Karpas-422 (cell line): ENCODE measurements around the gene NISCH. TPM values are rescaled to one million over a fixed set of nuclear protein-coding genes. Genes with fewer than 3 reads are reported as not detected.
"Not testable (repeated sequence)": the region's sequence is repeated elsewhere in the genome, so short reads cannot be mapped to it uniquely, and the experiment has no call there.

ENCODE experiments used
- DNase-seq: peaks from one replicate; pipeline ENCODE4 v3.0.0-alpha.2; 2015
- H2AFZ ChIP-seq: fragments of 200-600 bp; sonication (generic); 2 replicates; pipeline ENCODE4 v1.6.1; 2014; ENCODE audit warnings: antibody characterized with exemption, low read length, mixed read lengths
- H3K27ac ChIP-seq: fragments of 200-600 bp; sonication (generic); 2 replicates; pipeline ENCODE4 v1.5.1; 2014; ENCODE audit warnings: mild to moderate bottlenecking, low read length, moderate library complexity
- H3K27me3 ChIP-seq: fragments of 200-600 bp; sonication (generic); 2 replicates; pipeline ENCODE4 v1.6.1; 2014; ENCODE audit warnings: low read length, mixed read lengths
- H3K36me3 ChIP-seq: fragments of 200-600 bp; sonication (generic); 2 replicates; pipeline ENCODE4 v1.6.1; 2014; ENCODE audit warnings: low read length, mixed read lengths; ENCODE audit not compliant: insufficient read depth
- H3K4me1 ChIP-seq: fragments of 200-600 bp; sonication (generic); 2 replicates; pipeline ENCODE4 v1.6.1; 2014; ENCODE audit warnings: mild to moderate bottlenecking, low read length, mixed read lengths
- H3K4me2 ChIP-seq: fragments of 200-600 bp; sonication (generic); 2 replicates; pipeline ENCODE4 v1.6.1; 2014; ENCODE audit warnings: low read length, low read depth, mild to moderate bottlenecking; ENCODE audit not compliant: poor library complexity, severe bottlenecking
- H3K4me3 ChIP-seq: fragments of 200-600 bp; sonication (generic); 2 replicates; pipeline ENCODE4 v1.5.1; 2014; ENCODE audit warnings: mild to moderate bottlenecking, antibody characterized with exemption, low read length, mixed read lengths
- H3K79me2 ChIP-seq: fragments of 200-600 bp; sonication (generic); 2 replicates; pipeline ENCODE4 v1.6.1; 2014; ENCODE audit warnings: mild to moderate bottlenecking, low read length, mixed read lengths
- H3K9ac ChIP-seq: fragments of 200-600 bp; sonication (generic); 2 replicates; pipeline ENCODE4 v1.6.0; 2014; ENCODE audit warnings: low read length
- H3K9me2 ChIP-seq: fragments of 200-600 bp; sonication (generic), shearing (Covaris generic); replicated peaks from 2 replicates; pipeline ENCODE4 v1.6.0; 2014; ENCODE audit warnings: mild to moderate bottlenecking, low read length, moderate library complexity; ENCODE audit not compliant: insufficient read depth
- H3K9me3 ChIP-seq: fragments of 300-700, 200-600 bp; sonication (generic); 2 replicates; pipeline ENCODE4 v1.6.1; 2014; ENCODE audit warnings: low read length, mixed read lengths
- H4K20me1 ChIP-seq: fragments of 200-600 bp; sonication (generic); 2 replicates; pipeline ENCODE4 v1.6.1; 2014; ENCODE audit warnings: mild to moderate bottlenecking, antibody characterized with exemption, low read length, low read depth; ENCODE audit not compliant: insufficient read depth
- total RNA-seq: library from RNA; depleted of rRNA; stranded (reverse); fragments of >200 nt; shearing (Covaris generic); gene quantifications from 2 replicates; pipeline ENCODE4 v1.2.3, GENCODE V29; 2014; ENCODE audit warnings: low replicate concordance

Gene NISCH
- total RNA-seq, 1 experiment from 2014 or later: 44.2 TPM

- no peak overlapping the region for H3K9ac ChIP-seq
- H3K4me2 ChIP-seq: no peak overlapping the region
- no peaks in the 10 kb centered on the region for H3K36me3 ChIP-seq
- H3K27me3 ChIP-seq: no peaks in the 10 kb centered on the region
- H2AFZ ChIP-seq: no peak overlapping the region
- no peaks in the 10 kb centered on the region for H3K9me3 ChIP-seq
- no peak for DNase-seq
- H4K20me1 ChIP-seq: no peaks in the 10 kb centered on the region
- H3K27ac ChIP-seq: no peak overlapping the region
- no peaks in the 10 kb centered on the region for H3K4me1 ChIP-seq
- H3K9me2 ChIP-seq: no peaks in the 10 kb centered on the region
- H3K79me2 ChIP-seq: no peaks in the 10 kb centered on the region
- H3K4me3 ChIP-seq: no peak overlapping the region
Observed at GRCh38 chr3:52524258-52524751, 68.9 kb downstream of the NISCH start.

- Histone ChIP-seq H3K4me2 (no peak overlapping the region), H3K36me3 (no peaks in the 10 kb centered on the region)
- DNase-seq: no peak
Observed at GRCh38 chr3:52524752-52525679, 69.6 kb downstream of the NISCH start.

GRCh38 chr3:52525680-52526561 lies 70.5 kb downstream of the NISCH start:
- DNase-seq: no peak
- H2AFZ ChIP-seq: no peak overlapping the region
- H3K9ac ChIP-seq: no peak overlapping the region
- H3K79me2 ChIP-seq: peaks cover 6% of the 10 kb centered on the region
- no peak overlapping the region for H3K4me3 ChIP-seq
- H3K4me1 ChIP-seq: no peaks in the 10 kb centered on the region
- no peak overlapping the region for H3K27ac ChIP-seq
- H3K9me2 ChIP-seq: no peaks in the 10 kb centered on the region
- no peaks in the 10 kb centered on the region for H3K9me3 ChIP-seq
- H3K27me3 ChIP-seq: no peaks in the 10 kb centered on the region
- H3K36me3 ChIP-seq: no peaks in the 10 kb centered on the region
- H3K4me2 ChIP-seq: no peak overlapping the region
- no peaks in the 10 kb centered on the region for H4K20me1 ChIP-seq

More at GRCh38 chr3:52524752-52525679, 69.6 kb downstream of the NISCH start:
- Histone ChIP-seq H3K9me2 (no peaks in the 10 kb centered on the region), H3K27ac (no peak overlapping the region), H3K27me3 (no peaks in the 10 kb centered on the region), H3K9ac (no peak overlapping the region), H3K9me3 (no peaks in the 10 kb centered on the region), H4K20me1 (no peaks in the 10 kb centered on the region), H3K79me2 (no peaks in the 10 kb centered on the region), H2AFZ (no peak overlapping the region), H3K4me3 (no peak overlapping the region), H3K4me1 (no peaks in the 10 kb centered on the region)

- H3K27ac ChIP-seq, H3K4me3 ChIP-seq, H3K9ac ChIP-seq, H4K20me1 ChIP-seq, H3K9me3 ChIP-seq, DNase-seq, H3K27me3 ChIP-seq, H3K4me1 ChIP-seq, H3K4me2 ChIP-seq, H3K36me3 ChIP-seq, H3K9me2 ChIP-seq, H2AFZ ChIP-seq: not testable (repeated sequence)
- peaks cover 13% of the 10 kb centered on the region for H3K79me2 ChIP-seq
Observed at GRCh38 chr3:52526671-52527038, 71.3 kb downstream of the NISCH start.

- no peaks in the 10 kb centered on the region for H3K9me2 ChIP-seq
Observed at GRCh38 chr3:52527039-52527731, 71.8 kb downstream of the NISCH start.

GRCh38 chr3:52527732-52528585 lies 72.6 kb downstream of the NISCH start:
- DNase-seq: no peak
- H3K79me2 ChIP-seq: peaks cover 26% of the 10 kb centered on the region
- H3K4me1 ChIP-seq: peaks cover 9% of the 10 kb centered on the region
- H2AFZ ChIP-seq: no peak overlapping the region
- no peak overlapping the region for H3K27ac ChIP-seq
- H3K4me3 ChIP-seq: no peak overlapping the region
- no peaks in the 10 kb centered on the region for H3K36me3 ChIP-seq
- H3K4me2 ChIP-seq: no peak overlapping the region
- H3K9ac ChIP-seq: no peak overlapping the region
- no peaks in the 10 kb centered on the region for H3K9me3 ChIP-seq
- no peaks in the 10 kb centered on the region for H3K9me2 ChIP-seq
- H3K27me3 ChIP-seq: no peaks in the 10 kb centered on the region
- H4K20me1 ChIP-seq: no peaks in the 10 kb centered on the region

More at GRCh38 chr3:52527039-52527731, 71.8 kb downstream of the NISCH start:
- Histone ChIP-seq H3K4me3 (no peak overlapping the region), H4K20me1 (no peaks in the 10 kb centered on the region), H3K27ac (no peak overlapping the region), H3K4me1 (peaks cover 6% of the 10 kb centered on the region), H3K9ac (no peak overlapping the region), H3K9me3 (no peaks in the 10 kb centered on the region), H3K79me2 (peaks cover 18% of the 10 kb centered on the region), H3K4me2 (no peak overlapping the region), H3K36me3 (no peaks in the 10 kb centered on the region), H3K27me3 (no peaks in the 10 kb centered on the region), H2AFZ (no peak overlapping the region)
- DNase-seq: no peak

GRCh38 chr3:52528586-52529375 lies 73.4 kb downstream of the NISCH start:
- no peaks in the 10 kb centered on the region for H3K27me3 ChIP-seq
- no peaks in the 10 kb centered on the region for H3K36me3 ChIP-seq
- no peak overlapping the region for H3K9ac ChIP-seq
- H3K4me3 ChIP-seq: no peak overlapping the region
- peaks cover 30% of the 10 kb centered on the region for H3K79me2 ChIP-seq
- H3K4me2 ChIP-seq: no peak overlapping the region
- no peak overlapping the region for H3K27ac ChIP-seq
- no peak overlapping the region for H2AFZ ChIP-seq
- H4K20me1 ChIP-seq: no peaks in the 10 kb centered on the region
- no peaks in the 10 kb centered on the region for H3K9me3 ChIP-seq
- DNase-seq: no peak
- no peaks in the 10 kb centered on the region for H3K9me2 ChIP-seq
- peaks cover 9% of the 10 kb centered on the region for H3K4me1 ChIP-seq
